ENCODE results near the gene FRMD5. TPM values are rescaled to one million over a fixed set of nuclear protein-coding genes. Genes with fewer than 3 reads are reported as not detected.

Gene FRMD5
- total RNA-seq, 1 experiment from 2014 or later, result 6.5 TPM

- Histone ChIP-seq H3K9me2 (ENCODE audit: insufficient read depth) (no peaks in the 10 kb centered on the region), H3K36me3 (ENCODE audit: low read depth) (no peaks in the 10 kb centered on the region), H2AFZ (no peak overlapping the region), H3K4me1 (replicated peaks; ENCODE audit: insufficient read depth) (no peaks in the 10 kb centered on the region), H3F3A (ENCODE audit: insufficient read depth, low read depth) (no peaks in the 10 kb centered on the region), H3K9me3 (ENCODE audit: insufficient read depth, low read depth) (no peaks in the 10 kb centered on the region), H3K27ac (no peak overlapping the region), H3K4me2 (no peak overlapping the region), H3K27me3 (ENCODE audit: insufficient read depth, low read depth) (no peaks in the 10 kb centered on the region), H4K20me1 (ENCODE audit: insufficient read depth) (no peaks in the 10 kb centered on the region), H3K4me3 (no peak overlapping the region), H3K79me2 (ENCODE audit: low read depth) (no peaks in the 10 kb centered on the region)
- BruUV-seq (replicated peaks), result no TSS peak
- intact Hi-C loops (cut with micrococcal nuclease; ENCODE audit: unreplicated experiment), result no loop called here
- no peak for DNase-seq
- TF ChIP-seq EZH2 (IDR thresholded peaks at IDR 0.05; ENCODE audit: low read depth) (no peak), CTCF (conservative IDR thresholded peaks at IDR 0.05) (no peak)
- ChIA-PET POLR2A (ENCODE audit: unreplicated experiment) (no interaction called here), CTCF (no interaction called here)
Observed at GRCh38 chr15:44149224-44149623, 45.8 kb downstream of the FRMD5 start.

GRCh38 chr15:44148580-44148979 is 46.5 kb downstream of the FRMD5 start:
- TF ChIP-seq EZH2 (IDR thresholded peaks at IDR 0.05; ENCODE audit: low read depth), result no peak
- H3K79me2 ChIP-seq (ENCODE audit: low read depth), result no peaks in the 10 kb centered on the region
- no peak overlapping the region for H3K27ac ChIP-seq
- no peak overlapping the region for H3K4me3 ChIP-seq
- ChIA-PET POLR2A (ENCODE audit: unreplicated experiment) (no interaction called here), CTCF (interaction anchor here (0.6 kb wide), 1 partner anchor 398 kb away, joined by 3 read pairs; no protein-coding TSS in a partner anchor)
- H3F3A ChIP-seq (ENCODE audit: insufficient read depth, low read depth), result no peaks in the 10 kb centered on the region
- H3K36me3 ChIP-seq (ENCODE audit: low read depth), result no peaks in the 10 kb centered on the region
- H2AFZ ChIP-seq, result no peak overlapping the region
- no peaks in the 10 kb centered on the region for H3K9me2 ChIP-seq (ENCODE audit: insufficient read depth)
- no peak for DNase-seq
- H3K27me3 ChIP-seq (ENCODE audit: insufficient read depth, low read depth), result no peaks in the 10 kb centered on the region
- BruUV-seq (replicated peaks), result no TSS peak
- no peaks in the 10 kb centered on the region for H4K20me1 ChIP-seq (ENCODE audit: insufficient read depth)
- no peaks in the 10 kb centered on the region for H3K4me1 ChIP-seq (replicated peaks; ENCODE audit: insufficient read depth)
- intact Hi-C loops (cut with micrococcal nuclease; ENCODE audit: unreplicated experiment), result no loop called here
- no peaks in the 10 kb centered on the region for H3K9me3 ChIP-seq (ENCODE audit: insufficient read depth, low read depth)
- no peak overlapping the region for H3K4me2 ChIP-seq

- BruUV-seq (replicated peaks), result no TSS peak
- Histone ChIP-seq H3K9me2 (ENCODE audit: insufficient read depth) (no peaks in the 10 kb centered on the region), H3K27me3 (ENCODE audit: insufficient read depth, low read depth) (no peaks in the 10 kb centered on the region), H3K79me2 (ENCODE audit: low read depth) (no peaks in the 10 kb centered on the region), H3K27ac (no peak overlapping the region), H3K9me3 (ENCODE audit: insufficient read depth, low read depth) (no peaks in the 10 kb centered on the region), H3F3A (ENCODE audit: insufficient read depth, low read depth) (no peaks in the 10 kb centered on the region), H4K20me1 (ENCODE audit: insufficient read depth) (no peaks in the 10 kb centered on the region), H3K4me3 (no peak overlapping the region), H3K36me3 (ENCODE audit: low read depth) (no peaks in the 10 kb centered on the region), H3K4me2 (no peak overlapping the region), H3K4me1 (replicated peaks; ENCODE audit: insufficient read depth) (no peaks in the 10 kb centered on the region), H2AFZ (no peak overlapping the region)
- TF ChIP-seq CTCF (conservative IDR thresholded peaks at IDR 0.05) (no peak), EZH2 (IDR thresholded peaks at IDR 0.05; ENCODE audit: low read depth) (no peak)
- ChIA-PET CTCF (no interaction called here), POLR2A (ENCODE audit: unreplicated experiment) (no interaction called here)
- intact Hi-C loops (cut with micrococcal nuclease; ENCODE audit: unreplicated experiment), result no loop called here
- DNase-seq, result no peak
Observed at GRCh38 chr15:44147636-44148035, 47.4 kb downstream of the FRMD5 start.

GRCh38 chr15:44145495-44145894 is 49.6 kb downstream of the FRMD5 start:
- Histone ChIP-seq H3K4me2 (no peak overlapping the region), H3K9me2 (ENCODE audit: insufficient read depth) (no peaks in the 10 kb centered on the region), H3K4me3 (no peak overlapping the region), H3K79me2 (ENCODE audit: low read depth) (no peaks in the 10 kb centered on the region), H3K9me3 (ENCODE audit: insufficient read depth, low read depth) (no peaks in the 10 kb centered on the region), H3K36me3 (ENCODE audit: low read depth) (no peaks in the 10 kb centered on the region), H2AFZ (no peak overlapping the region), H3F3A (ENCODE audit: insufficient read depth, low read depth) (no peaks in the 10 kb centered on the region), H3K27ac (no peak overlapping the region), H4K20me1 (ENCODE audit: insufficient read depth) (no peaks in the 10 kb centered on the region), H3K4me1 (replicated peaks; ENCODE audit: insufficient read depth) (no peaks in the 10 kb centered on the region), H3K27me3 (ENCODE audit: insufficient read depth, low read depth) (no peaks in the 10 kb centered on the region)
- POLR2A ChIA-PET (ENCODE audit: unreplicated experiment), result no interaction called here
- no peak for TF ChIP-seq CTCF (conservative IDR thresholded peaks at IDR 0.05)
- TF ChIP-seq EZH2 (IDR thresholded peaks at IDR 0.05; ENCODE audit: low read depth), result no peak
- CTCF ChIA-PET, result no interaction called here
- DNase-seq, result no peak
- intact Hi-C loops (cut with micrococcal nuclease; ENCODE audit: unreplicated experiment), result no loop called here
- no TSS peak for BruUV-seq (replicated peaks)
